Astrocyte (in vitro differentiated cells and primary cell): ENCODE data around the gene NLRP9. TPM values are rescaled to one million over a fixed set of nuclear protein-coding genes. Genes with fewer than 3 reads are reported as not detected.

Experiments used
- DNase-seq: peaks from one replicate; pipeline ENCODE4 v3.0.0-alpha.2; 2010; ENCODE audit warnings: low read depth
- FAIRE-seq: peaks from 2 replicates; lab custom pipeline; 2011; peaks lifted over from hg19 to GRCh38; lab: Jason Lieb, UNC
- H2AFZ ChIP-seq: 2 replicates; pipeline ENCODE4 v1.6.0; 2012; ENCODE audit warnings: low read depth, low read length, inconsistent platforms
- H3K27ac ChIP-seq: 2 replicates; pipeline ENCODE4 v1.5.1; 2011; ENCODE audit warnings: low read depth, low read length, inconsistent platforms
- H3K27me3 ChIP-seq: 2 replicates; pipeline ENCODE4 v1.6.0; 2011; ENCODE audit warnings: low read length, inconsistent platforms; ENCODE audit not compliant: insufficient read depth
- H3K36me3 ChIP-seq: 2 replicates; pipeline ENCODE4 v1.5.1; 2011; ENCODE audit warnings: low read length, inconsistent platforms; ENCODE audit not compliant: insufficient read depth
- H3K4me1 ChIP-seq: 2 replicates; pipeline ENCODE4 v1.5.1; 2011; ENCODE audit warnings: low read length, inconsistent platforms; ENCODE audit not compliant: insufficient read depth
- H3K4me2 ChIP-seq: 2 replicates; pipeline ENCODE4 v1.6.0; 2012; ENCODE audit warnings: low read length, inconsistent platforms
- H3K4me3 ChIP-seq: 2 replicates; pipeline ENCODE4 v1.5.1; 2011; ENCODE audit warnings: low read depth, mild to moderate bottlenecking, low read length, inconsistent platforms; ENCODE audit not compliant: insufficient read depth
- H3K79me2 ChIP-seq: 2 replicates; pipeline ENCODE4 v1.6.0; 2012; ENCODE audit warnings: mild to moderate bottlenecking, low read length, inconsistent platforms; ENCODE audit not compliant: insufficient read depth
- H3K9ac ChIP-seq: 2 replicates; pipeline ENCODE4 v1.6.0; 2012; ENCODE audit warnings: mild to moderate bottlenecking, low read length, inconsistent platforms
- H3K9me3 ChIP-seq: 2 replicates; pipeline ENCODE4 v1.5.1; 2012; ENCODE audit warnings: low read depth, mild to moderate bottlenecking, low read length, inconsistent platforms; ENCODE audit not compliant: insufficient read depth
- H4K20me1 ChIP-seq: 2 replicates; pipeline ENCODE4 v1.6.0; 2012; ENCODE audit warnings: low read length, inconsistent platforms; ENCODE audit not compliant: insufficient read depth
- H3K27ac Mint-ChIP-seq: one replicate; pipeline ENCODE4 v1.8.0; 2021; ENCODE audit warnings: mild to moderate bottlenecking, mixed read lengths; ENCODE audit not compliant: unreplicated experiment
- H3K27me3 Mint-ChIP-seq: one replicate; pipeline ENCODE4 v1.8.0; 2021; ENCODE audit warnings: low read depth, mixed read lengths; ENCODE audit not compliant: unreplicated experiment
- H3K36me3 Mint-ChIP-seq: one replicate; pipeline ENCODE4 v1.8.0; 2021; ENCODE audit warnings: low read depth, mixed read lengths; ENCODE audit not compliant: unreplicated experiment
- H3K4me1 Mint-ChIP-seq: one replicate; pipeline ENCODE4 v1.8.0; 2021; ENCODE audit warnings: low read depth, mixed read lengths; ENCODE audit not compliant: unreplicated experiment
- H3K4me3 Mint-ChIP-seq: one replicate; pipeline ENCODE4 v1.8.0; 2021; ENCODE audit warnings: mild to moderate bottlenecking, moderate library complexity, mixed read lengths; ENCODE audit not compliant: unreplicated experiment
- H3K9me3 Mint-ChIP-seq: one replicate; pipeline ENCODE4 v1.8.0; 2021; ENCODE audit warnings: mild to moderate bottlenecking, mixed read lengths; ENCODE audit not compliant: unreplicated experiment
- CTCF ChIP-seq: IDR thresholded peaks from 2 replicates; pipeline ENCODE4 v1.5.1; 2011; ENCODE audit warnings: low read depth, mild to moderate bottlenecking, inconsistent platforms, low read length, moderate library complexity; ENCODE audit not compliant: insufficient read depth
- EZH2 ChIP-seq: IDR thresholded peaks from 2 replicates; pipeline ENCODE4 v1.6.1; 2012; ENCODE audit warnings: mild to moderate bottlenecking, low read length, inconsistent platforms; ENCODE audit not compliant: insufficient read depth
- total RNA-seq: library from RNA; stranded (reverse); gene quantifications from 2 replicates; pipeline ENCODE4 v1.2.1, GENCODE V29; 2021

The NLRP9 gene
- total RNA-seq, 1 donor from 2014 or later, result not detected

- DNase-seq (no peak), FAIRE-seq (no peak)
- Mint-ChIP-seq H3K4me3 (peak overlapping the region; percentile 98), H3K9me3 (no peaks in the 10 kb centered on the region), H3K27me3 (no peaks in the 10 kb centered on the region), H3K4me1 (peaks cover 34% of the 10 kb centered on the region), H3K36me3 (peaks cover 8% of the 10 kb centered on the region), H3K27ac (peak overlapping the region; percentile 97)
- H2AFZ ChIP-seq, result peak overlapping the region; percentile 40
- peaks cover 91% of the 10 kb centered on the region for H3K79me2 ChIP-seq
- H4K20me1 ChIP-seq, result peaks cover 87% of the 10 kb centered on the region
- H3K9ac ChIP-seq, result peak overlapping the region; percentile 97
- TF ChIP-seq CTCF, result no peak
- no peak for TF ChIP-seq EZH2
- peaks cover 32% of the 10 kb centered on the region for H3K4me1 ChIP-seq
- peak overlapping the region; percentile 92 for H3K4me2 ChIP-seq
- H3K9me3 ChIP-seq, result no peaks in the 10 kb centered on the region
- H3K36me3 ChIP-seq, result no peaks in the 10 kb centered on the region
- H3K27ac ChIP-seq, result peak overlapping the region; percentile 75
- H3K4me3 ChIP-seq, result peak overlapping the region; percentile 93
- H3K27me3 ChIP-seq, result no peaks in the 10 kb centered on the region
Observed at GRCh38 chr19:55675661-55676354, 62.4 kb downstream of the NLRP9 start.

- Mint-ChIP-seq H3K4me1 (peaks cover 36% of the 10 kb centered on the region), H3K27me3 (no peaks in the 10 kb centered on the region), H3K27ac (peak within 1 kb of the TSS; percentile 97), H3K36me3 (peaks cover 11% of the 10 kb centered on the region), H3K9me3 (peaks cover 1% of the 10 kb centered on the region), H3K4me3 (peak within 1 kb of the TSS; percentile 98)
- H3K9ac ChIP-seq, result peak within 1 kb of the TSS; percentile 97
- peak within 1 kb of the TSS; percentile 75 for H3K27ac ChIP-seq
- TF ChIP-seq CTCF (no peak), EZH2 (no peak)
- FAIRE-seq (no peak), DNase-seq (peak; percentile 91)
- H4K20me1 ChIP-seq, result peaks cover 87% of the 10 kb centered on the region
- peaks cover 3% of the 10 kb centered on the region for H3K36me3 ChIP-seq
- H3K4me3 ChIP-seq, result peak within 1 kb of the TSS; percentile 93
- no peaks in the 10 kb centered on the region for H3K27me3 ChIP-seq
- peaks cover 32% of the 10 kb centered on the region for H3K4me1 ChIP-seq
- H3K9me3 ChIP-seq, result no peaks in the 10 kb centered on the region
- H3K4me2 ChIP-seq, result peak within 1 kb of the TSS; percentile 92
- peak within 1 kb of the TSS; percentile 40 for H2AFZ ChIP-seq
- H3K79me2 ChIP-seq, result peaks cover 91% of the 10 kb centered on the region
Observed at GRCh38 chr19:55674841-55675660, 63.2 kb downstream of the NLRP9 start, which contains the start of gene EPN1. TSS of gene EPN1 (plus strand) at chr19:55675226. CDS start at chr19:55678628, 3,402 bp downstream.
